ENCODE results near the gene NOL8. TPM values are rescaled to one million over a fixed set of nuclear protein-coding genes. Genes with fewer than 3 reads are reported as not detected.

NOL8 gene
- total and polyA plus RNA-seq, 2 donors from 2014 or later = 10.8 to 32.4 TPM

DNA sequence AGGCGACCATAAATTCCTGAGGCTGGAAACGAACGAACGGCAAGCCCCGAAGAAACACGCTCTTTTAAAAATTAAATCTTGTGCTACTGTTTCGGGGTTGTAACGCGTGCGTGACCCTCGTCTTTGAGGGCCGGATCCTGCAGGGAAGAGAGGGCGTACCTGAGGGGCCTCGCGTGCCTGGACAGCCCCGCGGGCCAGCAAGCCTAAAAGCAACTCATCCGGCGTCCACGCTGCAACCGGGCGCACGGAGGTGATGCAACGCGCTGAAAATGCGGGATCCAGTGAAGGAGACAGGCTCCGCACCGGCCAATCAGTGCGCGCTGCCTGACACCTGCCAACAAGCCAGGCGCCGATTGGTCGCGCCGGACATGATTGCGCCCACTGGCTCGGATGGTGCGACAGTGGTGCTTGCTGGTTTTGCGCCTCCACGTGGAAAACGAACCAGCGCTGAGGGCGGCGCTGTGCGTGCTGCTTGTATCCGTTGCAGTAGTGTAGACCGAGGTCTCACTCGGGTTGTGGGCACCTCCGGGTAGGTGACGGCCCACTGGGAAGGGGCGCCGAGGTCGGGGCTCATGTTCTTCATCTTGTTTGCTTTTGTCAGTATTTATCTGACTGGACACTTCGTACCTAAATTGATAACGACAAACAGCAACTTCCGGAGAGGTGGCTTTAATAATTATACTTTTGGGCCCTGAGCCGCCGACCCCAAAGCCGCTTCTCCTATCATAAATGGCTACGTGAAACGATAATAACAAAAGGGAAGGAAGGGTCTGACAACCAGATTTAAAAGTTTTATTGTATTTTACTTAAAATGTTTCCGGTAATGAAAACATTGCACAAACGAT lies 31.5 kb downstream of the NOL8 start, which contains the start of gene IARS1:
Gene IARS1 (minus strand): TSS at position 246 of the 845 bp plus-strand sequence. CDS start 4,278 bp downstream, outside the sequence.
- peak; percentile 99 to 100 (median 99) for DNase-seq
- Histone ChIP-seq H3K4me1 (ENCODE audit: control insufficient read depth in 2 of 3, insufficient read depth in 2 of 3, low read depth in 1 of 3, low read length in 3 of 3) (peaks cover 0 to 15% (median 7%) of the 10 kb centered on the region in 3 donors), H3K36me3 (ENCODE audit: control insufficient read depth in 2 of 3, insufficient read depth in 3 of 3, low read length in 3 of 3) (peaks cover 2 to 8% (median 2%) of the 10 kb centered on the region in 3 donors), H3K4me3 (ENCODE audit: low read length in 3 of 3) (peak within 1 kb of the TSS; percentile 85 to 95 (median 93)), H3K9me3 (ENCODE audit: control insufficient read depth in 2 of 3, insufficient read depth in 1 of 3, low read length in 3 of 3) (no peaks in the 10 kb centered on the region), H3K27me3 (ENCODE audit: control insufficient read depth, insufficient read depth, low read length) (no peaks in the 10 kb centered on the region), H3K9ac (ENCODE audit: low read length in 3 of 3) (peak within 1 kb of the TSS; percentile 72 to 88 (median 87)), H3K27ac (ENCODE audit: low read depth in 2 of 2, low read length in 2 of 2) (no peak within 1 kb of the TSS)
- intact Hi-C loops (cut with DNase I) = no loop called here
- FAIRE-seq = peak; percentile 90
- TF ChIP-seq, protein P1, sequence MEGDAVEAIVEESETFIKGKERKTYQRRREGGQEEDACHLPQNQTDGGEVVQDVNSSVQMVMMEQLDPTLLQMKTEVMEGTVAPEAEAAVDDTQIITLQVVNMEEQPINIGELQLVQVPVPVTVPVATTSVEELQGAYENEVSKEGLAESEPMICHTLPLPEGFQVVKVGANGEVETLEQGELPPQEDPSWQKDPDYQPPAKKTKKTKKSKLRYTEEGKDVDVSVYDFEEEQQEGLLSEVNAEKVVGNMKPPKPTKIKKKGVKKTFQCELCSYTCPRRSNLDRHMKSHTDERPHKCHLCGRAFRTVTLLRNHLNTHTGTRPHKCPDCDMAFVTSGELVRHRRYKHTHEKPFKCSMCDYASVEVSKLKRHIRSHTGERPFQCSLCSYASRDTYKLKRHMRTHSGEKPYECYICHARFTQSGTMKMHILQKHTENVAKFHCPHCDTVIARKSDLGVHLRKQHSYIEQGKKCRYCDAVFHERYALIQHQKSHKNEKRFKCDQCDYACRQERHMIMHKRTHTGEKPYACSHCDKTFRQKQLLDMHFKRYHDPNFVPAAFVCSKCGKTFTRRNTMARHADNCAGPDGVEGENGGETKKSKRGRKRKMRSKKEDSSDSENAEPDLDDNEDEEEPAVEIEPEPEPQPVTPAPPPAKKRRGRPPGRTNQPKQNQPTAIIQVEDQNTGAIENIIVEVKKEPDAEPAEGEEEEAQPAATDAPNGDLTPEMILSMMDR (IDR thresholded peaks at IDR 0.05; ENCODE audit: borderline replicate concordance, extremely low read depth, insufficient read depth) = peak; percentile 29

DNA sequence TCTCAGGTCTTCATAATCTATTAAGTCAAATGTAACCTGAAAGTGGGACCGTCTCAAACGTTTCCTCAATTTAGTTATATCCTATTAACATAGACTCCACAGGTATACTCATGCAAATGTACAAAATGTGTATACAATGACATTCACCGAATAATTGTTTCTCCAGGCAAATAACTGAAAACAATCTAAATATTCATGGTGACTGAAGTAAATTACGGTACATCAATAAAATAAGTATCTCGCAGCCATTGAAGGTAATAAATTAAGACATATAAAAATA lies 32.1 kb downstream of the NOL8 start:
- Histone ChIP-seq H3K36me3 (ENCODE audit: control insufficient read depth in 2 of 3, insufficient read depth in 3 of 3, low read length in 3 of 3) (peaks cover 3 to 8% (median 5%) of the 10 kb centered on the region in 3 donors), H3K4me3 (ENCODE audit: low read length in 3 of 3) (peak overlapping the region; percentile 85 to 95 (median 93)), H3K27ac (ENCODE audit: low read depth in 2 of 2, low read length in 2 of 2) (no peak overlapping the region), H3K9me3 (ENCODE audit: control insufficient read depth in 2 of 3, insufficient read depth in 1 of 3, low read length in 3 of 3) (no peaks in the 10 kb centered on the region), H3K27me3 (ENCODE audit: control insufficient read depth, insufficient read depth, low read length) (no peaks in the 10 kb centered on the region), H3K9ac (ENCODE audit: low read length in 3 of 3) (peak overlapping the region; percentile 72 to 88 (median 87)), H3K4me1 (ENCODE audit: control insufficient read depth in 2 of 3, insufficient read depth in 2 of 3, low read depth in 1 of 3, low read length in 3 of 3) (peaks cover 0 to 15% (median 7%) of the 10 kb centered on the region in 3 donors)
- TF ChIP-seq, protein P1 (IDR thresholded peaks at IDR 0.05; ENCODE audit: borderline replicate concordance, extremely low read depth, insufficient read depth) = no peak
- DNase-seq (no peak), FAIRE-seq (no peak)
- intact Hi-C loops (cut with DNase I) = no loop called here

DNA sequence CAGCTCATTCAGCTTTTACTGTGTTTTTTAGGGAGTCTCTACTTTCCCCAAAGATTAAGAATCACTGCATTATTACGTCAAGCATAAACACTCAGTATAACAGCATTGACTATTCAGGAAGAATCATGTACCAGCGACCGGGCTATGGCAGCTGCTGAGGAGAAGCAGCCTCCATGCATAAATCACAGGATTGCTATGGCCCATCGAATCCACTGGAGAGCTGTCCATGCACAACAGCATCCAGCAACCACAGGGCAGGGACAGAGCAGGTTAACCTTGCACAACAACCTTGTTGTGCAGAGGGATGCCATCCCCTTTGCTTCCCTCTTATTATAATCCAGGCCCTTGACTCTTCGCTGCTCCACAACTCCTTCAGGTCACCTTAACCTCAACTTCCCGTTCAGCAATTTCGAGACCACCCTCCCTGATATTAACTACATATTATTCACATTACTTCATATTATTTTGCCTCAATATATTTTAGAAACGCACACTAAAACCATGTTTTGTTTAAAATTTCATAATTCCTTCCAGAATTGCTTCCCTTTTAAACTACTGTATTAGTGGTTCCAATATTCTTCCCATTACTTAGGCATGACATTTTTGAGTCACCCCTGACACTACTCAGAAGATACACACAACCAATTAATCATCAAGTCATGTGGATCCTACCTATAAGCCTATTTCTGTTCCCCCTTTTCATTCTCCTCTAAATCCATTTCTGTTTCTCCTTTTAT lies 32.6 kb downstream of the NOL8 start:
- H3K27ac ChIP-seq (ENCODE audit: low read depth in 2 of 2, low read length in 2 of 2) = no peak overlapping the region
- peaks cover 0 to 15% (median 7%) of the 10 kb centered on the region in 3 donors for H3K4me1 ChIP-seq (ENCODE audit: control insufficient read depth in 2 of 3, insufficient read depth in 2 of 3, low read depth in 1 of 3, low read length in 3 of 3)
- FAIRE-seq = no peak
- no peaks in the 10 kb centered on the region for H3K27me3 ChIP-seq (ENCODE audit: control insufficient read depth, insufficient read depth, low read length)
- TF ChIP-seq, protein P1 (IDR thresholded peaks at IDR 0.05; ENCODE audit: borderline replicate concordance, extremely low read depth, insufficient read depth) = no peak
- no peaks in the 10 kb centered on the region for H3K9me3 ChIP-seq (ENCODE audit: control insufficient read depth in 2 of 3, insufficient read depth in 1 of 3, low read length in 3 of 3)
- peak overlapping the region; percentile 85 to 95 (median 93) for H3K4me3 ChIP-seq (ENCODE audit: low read length in 3 of 3)
- peak overlapping the region; percentile 72 to 88 (median 87) for H3K9ac ChIP-seq (ENCODE audit: low read length in 3 of 3)
- H3K36me3 ChIP-seq (ENCODE audit: control insufficient read depth in 2 of 3, insufficient read depth in 3 of 3, low read length in 3 of 3) = peaks cover 2 to 9% (median 4%) of the 10 kb centered on the region in 3 donors
- intact Hi-C loops (cut with DNase I) = no loop called here
- DNase-seq = peak in 3 of 5 donors; percentile 21 to 45 (median 44)

All from kidney (tissue), 14 donors.